Left ventricle myocardium inferior (tissue), 1 donor: ENCODE measurements around the gene VSIG10L2. TPM values are rescaled to one million over a fixed set of nuclear protein-coding genes. Genes with fewer than 3 reads are reported as not detected.
A peak's percentile ranks its signal among the peaks of the same experiment; 100 is the strongest.

Experiments used
- DNase-seq: peaks from one replicate; pipeline ENCODE4 v3.0.0-alpha.2; 2020
- H3K27ac ChIP-seq: fragments of 200-600 bp; replicated peaks from 2 replicates; pipeline ENCODE4 v1.8.0; 2021
- H3K27me3 ChIP-seq: fragments of 200-600 bp; 2 replicates; pipeline ENCODE4 v1.8.0; 2021; ENCODE audit warnings: low read depth
- H3K36me3 ChIP-seq: fragments of 200-600 bp; 2 replicates; pipeline ENCODE4 v1.8.0; 2021
- H3K4me1 ChIP-seq: fragments of 200-600 bp; 2 replicates; pipeline ENCODE4 v1.8.0; 2021
- H3K4me3 ChIP-seq: fragments of 200-600 bp; 2 replicates; pipeline ENCODE4 v1.8.0; 2021; ENCODE audit warnings: mild to moderate bottlenecking, moderate library complexity
- H3K9me3 ChIP-seq: fragments of 200-600 bp; replicated peaks from 2 replicates; pipeline ENCODE4 v1.8.0; 2021
- intact Hi-C: fragments of 100-400 bp; cut with micrococcal nuclease; formaldehyde crosslinking; loops from one replicate; pipeline ENCODE4 v1.11.0; 2022
- total RNA-seq: library from RNA; stranded (reverse); fragmentation: NEBNext Ultra II Directional; extraction: Animal tissue kit (Norgen Biotek cat#: 25700); gene quantifications from one replicate; pipeline ENCODE4 v1.2.1, GENCODE V29; 2021
- TF ChIP-seq, protein P1 (sequence below): fragments of 200-600 bp; IDR thresholded peaks from 2 replicates; pipeline ENCODE4 v1.8.0; 2021; ENCODE audit warnings: antibody characterized with exemption, mild to moderate bottlenecking, borderline replicate concordance
- donor health status: DM: no; HTN: yes; CAD: no; lungs with severe emphysema.

VSIG10L2 gene
- total RNA-seq, 1 donor from 2014 or later = 0.08 TPM

DNA sequence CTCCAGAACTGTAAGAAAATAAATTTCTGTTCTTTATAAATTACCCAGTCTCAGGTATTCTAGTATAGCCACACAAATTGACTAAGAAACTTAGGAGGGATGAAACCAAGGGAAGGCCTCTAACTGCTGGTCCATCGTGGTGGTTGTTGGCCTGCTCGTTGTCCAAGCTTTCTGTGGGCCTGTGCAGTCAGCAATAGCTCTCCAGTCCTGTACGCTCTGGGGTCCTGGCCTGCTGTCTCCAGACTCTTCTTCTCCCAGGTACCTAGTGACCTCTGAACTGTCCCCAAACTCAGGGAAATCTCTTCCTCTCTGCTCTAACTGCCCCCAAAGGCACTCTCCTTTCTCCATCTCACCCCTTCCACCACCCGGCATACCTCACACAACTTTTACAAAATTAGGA lies 5.7 kb upstream of the VSIG10L2 start:
- intact Hi-C loops = no loop called here
- DNase-seq = no peak
- peaks cover 17% of the 10 kb centered on the region for H3K4me1 ChIP-seq
- no peak overlapping the region for H3K27ac ChIP-seq
- H3K27me3 ChIP-seq = peaks cover 7% of the 10 kb centered on the region
- H3K9me3 ChIP-seq = no peaks in the 10 kb centered on the region
- TF ChIP-seq, protein P1, sequence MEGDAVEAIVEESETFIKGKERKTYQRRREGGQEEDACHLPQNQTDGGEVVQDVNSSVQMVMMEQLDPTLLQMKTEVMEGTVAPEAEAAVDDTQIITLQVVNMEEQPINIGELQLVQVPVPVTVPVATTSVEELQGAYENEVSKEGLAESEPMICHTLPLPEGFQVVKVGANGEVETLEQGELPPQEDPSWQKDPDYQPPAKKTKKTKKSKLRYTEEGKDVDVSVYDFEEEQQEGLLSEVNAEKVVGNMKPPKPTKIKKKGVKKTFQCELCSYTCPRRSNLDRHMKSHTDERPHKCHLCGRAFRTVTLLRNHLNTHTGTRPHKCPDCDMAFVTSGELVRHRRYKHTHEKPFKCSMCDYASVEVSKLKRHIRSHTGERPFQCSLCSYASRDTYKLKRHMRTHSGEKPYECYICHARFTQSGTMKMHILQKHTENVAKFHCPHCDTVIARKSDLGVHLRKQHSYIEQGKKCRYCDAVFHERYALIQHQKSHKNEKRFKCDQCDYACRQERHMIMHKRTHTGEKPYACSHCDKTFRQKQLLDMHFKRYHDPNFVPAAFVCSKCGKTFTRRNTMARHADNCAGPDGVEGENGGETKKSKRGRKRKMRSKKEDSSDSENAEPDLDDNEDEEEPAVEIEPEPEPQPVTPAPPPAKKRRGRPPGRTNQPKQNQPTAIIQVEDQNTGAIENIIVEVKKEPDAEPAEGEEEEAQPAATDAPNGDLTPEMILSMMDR = no peak
- no peak overlapping the region for H3K4me3 ChIP-seq
- no peaks in the 10 kb centered on the region for H3K36me3 ChIP-seq

DNA sequence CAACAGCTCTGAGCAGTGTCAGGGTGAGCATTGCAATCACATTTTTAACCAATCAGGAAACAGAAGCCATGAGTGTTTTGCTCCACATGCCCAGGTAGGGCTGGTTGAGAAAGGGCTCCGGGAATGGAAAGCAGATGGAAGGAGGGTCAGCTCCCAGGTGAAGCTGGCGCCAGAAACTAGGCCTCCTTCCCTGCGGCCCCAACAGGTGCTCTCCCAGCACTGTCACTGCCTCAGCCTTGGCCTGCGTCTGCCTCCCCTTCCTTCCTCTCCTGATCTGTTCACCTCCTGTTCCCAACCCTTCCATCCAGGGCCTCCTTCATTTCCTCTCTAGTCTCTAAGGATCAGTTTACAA lies 4.6 kb upstream of the VSIG10L2 start:
- Histone ChIP-seq H3K36me3 (no peaks in the 10 kb centered on the region), H3K9me3 (no peaks in the 10 kb centered on the region), H3K27me3 (peaks cover 12% of the 10 kb centered on the region), H3K4me3 (no peak overlapping the region), H3K27ac (peak overlapping the region; percentile 83), H3K4me1 (peaks cover 17% of the 10 kb centered on the region)
- intact Hi-C loops = no loop called here
- TF ChIP-seq, protein P1 = no peak
- DNase-seq = no peak

DNA sequence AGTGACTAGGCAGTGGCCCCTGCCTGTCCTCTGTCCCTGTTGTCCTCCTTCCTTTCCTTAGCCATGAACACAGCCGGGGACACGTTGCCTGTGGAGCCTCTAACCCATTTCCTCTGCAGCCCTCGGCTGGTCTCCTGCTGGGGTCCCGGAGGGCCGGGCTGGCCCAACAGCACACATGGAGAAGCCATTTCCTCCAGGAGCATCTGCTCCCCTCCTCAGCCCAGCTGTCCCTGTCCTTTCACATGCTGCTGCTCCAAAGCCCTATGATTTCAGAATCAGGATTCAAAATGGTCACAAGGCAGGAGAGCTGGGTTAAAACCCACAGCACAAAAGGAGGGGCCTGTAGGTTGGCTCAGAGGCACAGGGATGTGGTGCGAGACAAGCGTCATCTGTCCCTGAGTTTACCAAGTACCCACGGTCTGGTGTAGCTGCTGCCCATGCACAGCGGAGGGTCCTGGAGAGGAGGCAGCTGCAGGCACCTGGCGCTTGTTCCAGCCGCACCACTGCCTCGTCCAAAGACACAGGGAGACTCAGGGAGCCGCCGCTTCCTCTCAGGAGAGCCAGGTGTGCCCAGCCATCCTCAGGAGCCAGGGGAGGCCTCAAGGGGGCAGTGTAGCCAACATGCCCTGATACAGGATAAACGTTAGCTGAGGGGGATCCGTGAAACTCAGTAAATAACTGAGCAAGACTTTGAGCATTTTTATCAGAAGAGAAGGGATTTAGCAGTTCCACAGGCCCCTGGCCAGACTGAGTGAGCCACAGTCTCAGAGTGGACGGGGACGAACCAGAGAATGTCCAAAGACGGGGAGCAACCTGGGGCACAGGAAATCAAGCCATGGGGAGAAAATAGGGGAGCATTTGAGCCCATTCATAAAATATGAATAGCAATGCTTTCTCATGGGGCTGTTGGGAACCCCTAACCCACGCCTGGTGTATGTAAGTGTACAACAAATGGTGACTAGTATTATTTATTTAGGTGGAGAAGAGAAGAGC lies 3.9 kb upstream of the VSIG10L2 start:
- Histone ChIP-seq H3K4me1 (peaks cover 17% of the 10 kb centered on the region), H3K27me3 (peaks cover 17% of the 10 kb centered on the region), H3K36me3 (no peaks in the 10 kb centered on the region), H3K27ac (peak overlapping the region; percentile 83), H3K4me3 (no peak overlapping the region), H3K9me3 (no peaks in the 10 kb centered on the region)
- peak; percentile 61 for DNase-seq
- intact Hi-C loops = no loop called here
- TF ChIP-seq, protein P1 = peak; percentile 77

DNA sequence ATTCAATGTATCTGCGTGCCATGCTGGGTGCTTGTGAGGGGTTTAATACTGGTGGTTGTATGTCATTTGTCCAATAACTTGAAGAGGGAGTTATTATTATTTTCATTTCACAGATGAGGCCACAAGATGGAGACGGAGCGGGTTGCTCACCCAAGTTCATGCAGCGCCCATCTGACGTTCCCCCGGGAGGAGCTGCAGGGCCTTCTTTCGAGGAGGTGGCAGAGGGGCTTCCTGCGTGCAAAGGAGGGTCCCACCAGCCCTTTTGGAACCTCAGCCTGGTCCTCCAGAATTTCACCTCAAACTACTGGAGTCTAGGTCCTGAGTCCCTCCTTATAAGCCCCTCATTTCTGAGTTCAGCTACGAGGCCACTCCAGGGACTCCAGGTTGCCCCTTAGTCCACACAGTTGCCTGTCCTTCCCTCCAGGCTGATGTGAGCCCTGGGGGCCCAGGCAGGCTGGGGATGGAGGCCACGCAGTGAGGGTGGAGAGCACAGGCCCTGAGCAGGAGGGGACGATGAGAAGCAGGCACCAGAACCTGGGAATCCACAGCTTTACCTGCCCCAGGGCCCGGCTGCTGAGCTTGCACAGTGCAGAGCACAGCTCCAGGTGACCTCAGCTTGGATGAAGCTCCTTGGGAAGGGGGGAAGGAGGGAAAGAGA lies 2.9 kb upstream of the VSIG10L2 start:
- no peak for DNase-seq
- H3K4me1 ChIP-seq = peaks cover 17% of the 10 kb centered on the region
- H3K27me3 ChIP-seq = peaks cover 19% of the 10 kb centered on the region
- H3K4me3 ChIP-seq = no peak overlapping the region
- peak overlapping the region; percentile 83 for H3K27ac ChIP-seq
- intact Hi-C loops = no loop called here
- no peaks in the 10 kb centered on the region for H3K36me3 ChIP-seq
- TF ChIP-seq, protein P1 = no peak
- no peaks in the 10 kb centered on the region for H3K9me3 ChIP-seq

DNA sequence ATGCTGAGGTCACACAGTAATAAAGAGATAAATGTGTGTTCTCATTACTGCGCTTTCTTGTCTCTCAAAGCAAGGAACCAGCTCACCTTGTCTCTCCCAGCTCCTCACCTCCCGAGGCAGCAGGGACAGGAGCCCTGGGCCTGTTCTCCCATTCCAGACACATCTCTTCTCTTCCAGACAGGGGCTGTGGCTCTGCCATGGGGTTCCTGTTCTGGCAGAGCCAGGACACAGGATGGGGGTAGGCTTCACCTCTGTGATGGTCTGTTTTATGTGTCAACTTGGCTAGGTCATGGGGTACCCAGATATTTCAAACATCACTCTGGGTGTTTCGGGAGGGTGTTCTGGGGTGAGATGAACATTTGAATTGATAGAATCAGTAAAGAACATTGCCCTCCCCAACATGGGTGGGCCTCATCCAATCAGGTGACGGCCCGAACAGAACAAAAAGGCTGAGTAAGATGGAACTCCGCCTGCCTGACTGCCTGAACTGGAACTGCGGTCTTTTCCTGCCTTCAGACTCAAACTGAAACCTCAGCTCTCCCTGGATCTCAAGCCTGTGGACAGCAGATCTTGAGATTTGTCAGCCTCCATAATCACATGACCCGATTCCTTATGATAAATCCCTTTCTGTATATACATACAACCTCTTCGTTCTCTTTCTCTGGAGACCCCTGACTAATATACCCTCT lies 2.0 kb upstream of the VSIG10L2 start:
- Histone ChIP-seq H3K4me3 (no peak overlapping the region), H3K4me1 (peaks cover 17% of the 10 kb centered on the region), H3K27me3 (peaks cover 19% of the 10 kb centered on the region), H3K9me3 (no peaks in the 10 kb centered on the region), H3K27ac (no peak overlapping the region), H3K36me3 (no peaks in the 10 kb centered on the region)
- TF ChIP-seq, protein P1 = no peak
- intact Hi-C loops = no loop called here
- no peak for DNase-seq
